ENCODE data around the gene ZMYM3.
A peak's percentile ranks its signal among the peaks of the same experiment; 100 is the strongest.
"Not testable (repeated sequence)": the region's sequence is repeated elsewhere in the genome, so short reads cannot be mapped to it uniquely, and the experiment has no call there.

ZMYM3 gene

GRCh38 chrX:71254092-71254963 lies at the start of gene ZMYM3:
ZMYM3 (minus strand) TSS chrX:71254140; CDS start chrX:71253255, 885 bp downstream.
- Histone ChIP-seq H3K4me3 (ENCODE audit: insufficient read length, low read depth) (peak within 1 kb of the TSS; percentile 91), H3K36me3 (ENCODE audit: insufficient read depth, insufficient read length, low read length) (peaks cover 35% of the 10 kb centered on the region), H3K4me1 (ENCODE audit: insufficient read depth, insufficient read length) (peaks cover 8% of the 10 kb centered on the region), H3K9ac (ENCODE audit: insufficient read length, low read depth) (peak within 1 kb of the TSS; percentile 93), H3K27me3 (ENCODE audit: insufficient read depth, insufficient read length) (no peaks in the 10 kb centered on the region), H3K9me3 (ENCODE audit: insufficient read depth, low read length) (no peaks in the 10 kb centered on the region)
- DNase-seq (ENCODE audit: low read depth, low spot score), result peak; percentile 81
- TF ChIP-seq YY1 (IDR thresholded peaks at IDR 0.05; ENCODE audit: insufficient read depth, insufficient read length) (no peak), SUZ12 (IDR thresholded peaks at IDR 0.05; ENCODE audit: extremely low read depth, insufficient read depth, insufficient read length) (no peak), ZNF274 (IDR thresholded peaks at IDR 0.05; ENCODE audit: low read depth, low read length) (no peak)

GRCh38 chrX:71302461-71303213 lies 48.7 kb upstream of the ZMYM3 start:
- TF ChIP-seq SUZ12 (IDR thresholded peaks at IDR 0.05; ENCODE audit: extremely low read depth, insufficient read depth, insufficient read length) (no peak), ZNF274 (IDR thresholded peaks at IDR 0.05; ENCODE audit: low read depth, low read length) (no peak), YY1 (IDR thresholded peaks at IDR 0.05; ENCODE audit: insufficient read depth, insufficient read length) (no peak)
- H3K27me3 ChIP-seq (ENCODE audit: insufficient read depth, insufficient read length), result no peaks in the 10 kb centered on the region

GRCh38 chrX:71301195-71301924 lies 47.4 kb upstream of the ZMYM3 start, which contains the start of gene ITGB1BP2:
ITGB1BP2 (plus strand) TSS chrX:71301750; CDS start chrX:71301807, 57 bp downstream.
- Histone ChIP-seq H3K36me3 (ENCODE audit: insufficient read depth, insufficient read length, low read length) (peaks cover 84% of the 10 kb centered on the region), H3K4me3 (ENCODE audit: insufficient read length, low read depth) (no peak within 1 kb of the TSS), H3K4me1 (ENCODE audit: insufficient read depth, insufficient read length) (peaks cover 2% of the 10 kb centered on the region), H3K9ac (ENCODE audit: insufficient read length, low read depth) (no peak within 1 kb of the TSS), H3K27me3 (ENCODE audit: insufficient read depth, insufficient read length) (no peaks in the 10 kb centered on the region), H3K9me3 (ENCODE audit: insufficient read depth, low read length) (no peaks in the 10 kb centered on the region)
- peak; percentile 6 for DNase-seq (ENCODE audit: low read depth, low spot score)
- TF ChIP-seq ZNF274 (IDR thresholded peaks at IDR 0.05; ENCODE audit: low read depth, low read length), result no peak
- TF ChIP-seq YY1 (IDR thresholded peaks at IDR 0.05; ENCODE audit: insufficient read depth, insufficient read length), result no peak
- TF ChIP-seq SUZ12 (IDR thresholded peaks at IDR 0.05; ENCODE audit: extremely low read depth, insufficient read depth, insufficient read length), result no peak

More at GRCh38 chrX:71302461-71303213, 48.7 kb upstream of the ZMYM3 start:
- Histone ChIP-seq H3K9me3 (ENCODE audit: insufficient read depth, low read length) (no peaks in the 10 kb centered on the region), H3K4me3 (ENCODE audit: insufficient read length, low read depth) (no peak overlapping the region), H3K36me3 (ENCODE audit: insufficient read depth, insufficient read length, low read length) (peaks cover 75% of the 10 kb centered on the region), H3K4me1 (ENCODE audit: insufficient read depth, insufficient read length) (peaks cover 2% of the 10 kb centered on the region), H3K9ac (ENCODE audit: insufficient read length, low read depth) (no peak overlapping the region)
- no peak for DNase-seq (ENCODE audit: low read depth, low spot score)

GRCh38 chrX:71300495-71300894 lies 46.6 kb upstream of the ZMYM3 start:
- H3K9me3 ChIP-seq (ENCODE audit: insufficient read depth, low read length); H3K9ac ChIP-seq (ENCODE audit: insufficient read length, low read depth); H3K27me3 ChIP-seq (ENCODE audit: insufficient read depth, insufficient read length); H3K4me3 ChIP-seq (ENCODE audit: insufficient read length, low read depth); H3K4me1 ChIP-seq (ENCODE audit: insufficient read depth, insufficient read length); DNase-seq (ENCODE audit: low read depth, low spot score): not testable (repeated sequence)
- H3K36me3 ChIP-seq (ENCODE audit: insufficient read depth, insufficient read length, low read length), result peaks cover 92% of the 10 kb centered on the region

- not testable (repeated sequence) for DNase-seq (ENCODE audit: low read depth, low spot score); H3K4me3 ChIP-seq (ENCODE audit: insufficient read length, low read depth); H3K4me1 ChIP-seq (ENCODE audit: insufficient read depth, insufficient read length); H3K9me3 ChIP-seq (ENCODE audit: insufficient read depth, low read length); H3K9ac ChIP-seq (ENCODE audit: insufficient read length, low read depth); H3K27me3 ChIP-seq (ENCODE audit: insufficient read depth, insufficient read length)
- peaks cover 92% of the 10 kb centered on the region for H3K36me3 ChIP-seq (ENCODE audit: insufficient read depth, insufficient read length, low read length)
Measured at GRCh38 chrX:71300064-71300463, 46.1 kb upstream of the ZMYM3 start.

GRCh38 chrX:71298119-71298518 lies 44.2 kb upstream of the ZMYM3 start:
- Histone ChIP-seq H3K4me3 (ENCODE audit: insufficient read length, low read depth) (no peak overlapping the region), H3K27me3 (ENCODE audit: insufficient read depth, insufficient read length) (no peaks in the 10 kb centered on the region), H3K9me3 (ENCODE audit: insufficient read depth, low read length) (no peaks in the 10 kb centered on the region), H3K9ac (ENCODE audit: insufficient read length, low read depth) (no peak overlapping the region), H3K36me3 (ENCODE audit: insufficient read depth, insufficient read length, low read length) (peaks cover 92% of the 10 kb centered on the region), H3K4me1 (ENCODE audit: insufficient read depth, insufficient read length) (peaks cover 2% of the 10 kb centered on the region)
- TF ChIP-seq ZNF274 (IDR thresholded peaks at IDR 0.05; ENCODE audit: low read depth, low read length), result no peak
- TF ChIP-seq SUZ12 (IDR thresholded peaks at IDR 0.05; ENCODE audit: extremely low read depth, insufficient read depth, insufficient read length), result no peak
- TF ChIP-seq YY1 (IDR thresholded peaks at IDR 0.05; ENCODE audit: insufficient read depth, insufficient read length), result no peak
- DNase-seq (ENCODE audit: low read depth, low spot score), result no peak

- Histone ChIP-seq H3K27me3 (ENCODE audit: insufficient read depth, insufficient read length) (no peaks in the 10 kb centered on the region), H3K9me3 (ENCODE audit: insufficient read depth, low read length) (no peaks in the 10 kb centered on the region), H3K36me3 (ENCODE audit: insufficient read depth, insufficient read length, low read length) (peaks cover 94% of the 10 kb centered on the region), H3K4me3 (ENCODE audit: insufficient read length, low read depth) (no peak overlapping the region), H3K9ac (ENCODE audit: insufficient read length, low read depth) (no peak overlapping the region), H3K4me1 (ENCODE audit: insufficient read depth, insufficient read length) (peaks cover 2% of the 10 kb centered on the region)
- DNase-seq (ENCODE audit: low read depth, low spot score), result no peak
- TF ChIP-seq YY1 (IDR thresholded peaks at IDR 0.05; ENCODE audit: insufficient read depth, insufficient read length) (no peak), SUZ12 (IDR thresholded peaks at IDR 0.05; ENCODE audit: extremely low read depth, insufficient read depth, insufficient read length) (no peak), ZNF274 (IDR thresholded peaks at IDR 0.05; ENCODE audit: low read depth, low read length) (no peak)
Measured at GRCh38 chrX:71296806-71297205, 42.9 kb upstream of the ZMYM3 start.

Data from NT2/D1 (cell line).